Panc1 (cell line): ENCODE measurements around the gene LRTM1.

Experiments
- CTCF ChIP-seq: fragments of 450-650 bp; IDR thresholded peaks from 2 replicates; pipeline ENCODE4 v1.5.1; 2017; ENCODE audit warnings: mild to moderate bottlenecking
- POLR2AphosphoS5 ChIP-seq: IDR thresholded peaks from 2 replicates; pipeline ENCODE4 v1.6.1; 2012; ENCODE audit warnings: mild to moderate bottlenecking, low read depth, low read length, moderate library complexity
- REST ChIP-seq, 2 experiments: IDR thresholded peaks; 2 replicates each; pipeline ENCODE4 v1.6.1; 2011 to 2012; ENCODE audit warnings: low read depth in 2 of 2, control low read depth in 1 of 2, low read length in 1 of 2, mild to moderate bottlenecking in 1 of 2, moderate library complexity in 1 of 2; ENCODE audit not compliant: insufficient read depth in 1 of 2
- SIN3A ChIP-seq: IDR thresholded peaks from 2 replicates; pipeline ENCODE4 v1.6.1; 2012; ENCODE audit warnings: low read depth, mild to moderate bottlenecking, low read length, moderate library complexity, borderline replicate concordance; ENCODE audit not compliant: insufficient read depth

GRCh38 chr3:54916732-54917131, 11.1 kb downstream of the LRTM1 start:
- TF ChIP-seq CTCF (no peak), SIN3A (no peak), REST (IDR thresholded peaks at IDR 0.05; ENCODE audit: insufficient read depth in 1 of 2, low read depth in 2 of 2, low read length in 1 of 2) (no peak), POLR2AphosphoS5 (no peak)
